PC-9 (cell line): ENCODE data around the gene EEF1A1. TPM values are rescaled to one million over a fixed set of nuclear protein-coding genes. Genes with fewer than 3 reads are reported as not detected.
"Not testable (repeated sequence)": the region's sequence is repeated elsewhere in the genome, so short reads cannot be mapped to it uniquely, and the experiment has no call there.

Experiments used
- BruUV-seq: library from RNA; stranded (reverse); fragments of 400-500 nt; replicated peaks from 2 replicates; lab custom pipeline; 2021; lab: Mats Ljungman, UMichigan
- CTCF ChIA-PET: fragments of 300-600 bp; sonication (Branson Sonifier 250); formaldehyde crosslinking; loops from one replicate; lab custom pipeline; 2022; ENCODE audit warnings: antibody characterized with exemption; lab: Charles Lee
- POLR2A ChIA-PET: fragments of 300-600 bp; sonication (Branson Sonifier 250); formaldehyde crosslinking; loops from one replicate; lab custom pipeline; 2022; ENCODE audit warnings: antibody characterized with exemption; ENCODE audit not compliant: unreplicated experiment; lab: Charles Lee
- DNase-seq, 2 experiments: peaks; one replicate each; pipeline versions ENCODE4 v3.0.0 to v3.0.0-alpha.2; 2015 to 2022; ENCODE audit warnings: mixed read lengths in 1 of 2
- H2AFZ ChIP-seq: fragments of 200-600 bp; sonication (generic); 2 replicates; pipeline ENCODE4 v1.8.1; 2017; ENCODE audit warnings: antibody characterized with exemption
- H3F3A ChIP-seq: fragments of 200-600 bp; sonication (generic); 2 replicates; pipeline ENCODE4 v1.8.1; 2017; ENCODE audit warnings: antibody characterized with exemption, mild to moderate bottlenecking, low read depth; ENCODE audit not compliant: insufficient read depth
- H3K27ac ChIP-seq: fragments of 200-600 bp; sonication (generic); 2 replicates; pipeline ENCODE4 v1.6.1; 2016; ENCODE audit warnings: mixed run types
- H3K27me3 ChIP-seq: fragments of 200-600 bp; sonication (generic); 2 replicates; pipeline ENCODE4 v1.6.1; 2016; ENCODE audit warnings: low read depth, mixed run types; ENCODE audit not compliant: insufficient read depth
- H3K36me3 ChIP-seq: fragments of 200-600 bp; sonication (generic); 2 replicates; pipeline ENCODE4 v1.6.1; 2016; ENCODE audit warnings: low read depth, mixed run types
- H3K4me1 ChIP-seq: fragments of 200-600 bp; sonication (generic); replicated peaks from 2 replicates; pipeline ENCODE4 v1.6.1; 2016; ENCODE audit warnings: mixed run types; ENCODE audit not compliant: insufficient read depth
- H3K4me2 ChIP-seq: fragments of 200-600 bp; sonication (generic); 2 replicates; pipeline ENCODE4 v1.6.1; 2017; ENCODE audit warnings: mixed run types
- H3K4me3 ChIP-seq: fragments of 200-600 bp; sonication (generic); 2 replicates; pipeline ENCODE4 v1.6.1; 2016; ENCODE audit warnings: mixed run types
- H3K79me2 ChIP-seq: fragments of 200-600 bp; sonication (generic); 2 replicates; pipeline ENCODE4 v1.6.1; 2017; ENCODE audit warnings: low read depth, mixed run types
- H3K9me2 ChIP-seq: fragments of 200-600 bp; sonication (generic); 2 replicates; pipeline ENCODE4 v1.8.1; 2017; ENCODE audit warnings: mild to moderate bottlenecking; ENCODE audit not compliant: insufficient read depth
- H3K9me3 ChIP-seq: fragments of 200-600 bp; sonication (generic); 2 replicates; pipeline ENCODE4 v1.8.1; 2016; ENCODE audit warnings: low read depth; ENCODE audit not compliant: insufficient read depth
- H4K20me1 ChIP-seq: fragments of 200-600 bp; sonication (generic); 2 replicates; pipeline ENCODE4 v1.8.1; 2017; ENCODE audit not compliant: insufficient read depth
- CTCF ChIP-seq: fragments of 200-600 bp; sonication (generic); conservative IDR thresholded peaks from 2 replicates; pipeline ENCODE4 v1.6.1; 2017; ENCODE audit warnings: mixed run types, antibody characterized with exemption, mild to moderate bottlenecking, moderate library complexity
- EZH2 ChIP-seq: fragments of 200-600 bp; sonication (generic); IDR thresholded peaks from 2 replicates; pipeline ENCODE4 v1.8.0; 2017; ENCODE audit warnings: antibody characterized with exemption, low read depth
- intact Hi-C: fragments of 100-400 bp; cut with micrococcal nuclease; formaldehyde crosslinking; loops from one replicate; pipeline ENCODE4 v1.10.0; 2022; ENCODE audit not compliant: unreplicated experiment
- total RNA-seq: library from RNA; stranded (reverse); gene quantifications from 2 replicates; pipeline ENCODE4 v1.2.3, GENCODE V29; 2021

Gene EEF1A1
- total RNA-seq, 1 experiment from 2014 or later, result 10,581 TPM

GRCh38 chr6:73509851-73510250, 11.0 kb downstream of the EEF1A1 start:
- Histone ChIP-seq H3K27me3 (no peaks in the 10 kb centered on the region), H3K27ac (no peak overlapping the region), H3K36me3 (0 out of 2 replicates have a peak, but pooled peaks cover 2% of the 10 kb centered on the region), H3K9me3 (no peaks in the 10 kb centered on the region; the same call in 1 of the 2 replicates), H4K20me1 (peaks cover 14% of the 10 kb centered on the region), H3K9me2 (no peaks in the 10 kb centered on the region), H3K4me3 (no peak overlapping the region), H3K79me2 (no peaks in the 10 kb centered on the region), H2AFZ (no peak overlapping the region), H3F3A (peaks cover 37% of the 10 kb centered on the region), H3K4me1 (no peaks in the 10 kb centered on the region), H3K4me2 (no peak overlapping the region)
- intact Hi-C loops, result loop anchor here (5.0 kb wide), 1 partner anchor 48 kb away; the partner anchor contains the start of gene MTO1
- TF ChIP-seq EZH2, result no peak
- no peak for TF ChIP-seq CTCF
- DNase-seq, result no peak
- ChIA-PET CTCF (no interaction called here), POLR2A (no interaction called here)
- BruUV-seq, result no TSS peak

GRCh38 chr6:73508776-73509175, 12.1 kb downstream of the EEF1A1 start:
- CTCF ChIA-PET, result no interaction called here
- H3K79me2 ChIP-seq, result no peaks in the 10 kb centered on the region
- H3K27me3 ChIP-seq, result no peaks in the 10 kb centered on the region
- intact Hi-C loops, result loop anchor here (5.0 kb wide), 1 partner anchor 46 kb away; the partner anchor contains the start of gene MTO1
- no peak overlapping the region for H3K4me2 ChIP-seq
- DNase-seq, result no peak
- no peaks in the 10 kb centered on the region for H3K4me1 ChIP-seq
- TF ChIP-seq CTCF, result no peak
- no peak for TF ChIP-seq EZH2
- H3K9me3 ChIP-seq, result no peaks in the 10 kb centered on the region; the same call in 1 of the 2 replicates
- peaks cover 27% of the 10 kb centered on the region for H3F3A ChIP-seq
- POLR2A ChIA-PET, result no interaction called here
- no peak overlapping the region for H2AFZ ChIP-seq
- H3K36me3 ChIP-seq, result no peaks in the 10 kb centered on the region
- no peaks in the 10 kb centered on the region for H3K9me2 ChIP-seq
- no TSS peak for BruUV-seq
- H3K4me3 ChIP-seq, result no peak overlapping the region
- H4K20me1 ChIP-seq, result peaks cover 8% of the 10 kb centered on the region; the same call in 1 of the 2 replicates
- H3K27ac ChIP-seq, result no peak overlapping the region

GRCh38 chr6:73506246-73506645, 14.6 kb downstream of the EEF1A1 start:
- Histone ChIP-seq H3K9me3 (no peaks in the 10 kb centered on the region; the same call in 1 of the 2 replicates), H4K20me1 (no peaks in the 10 kb centered on the region), H2AFZ (no peak overlapping the region), H3K4me1 (no peaks in the 10 kb centered on the region), H3K4me2 (no peak overlapping the region), H3K4me3 (no peak overlapping the region), H3K27ac (no peak overlapping the region), H3K79me2 (no peaks in the 10 kb centered on the region), H3F3A (peaks cover 18% of the 10 kb centered on the region; the same call in 1 of the 2 replicates), H3K9me2 (no peaks in the 10 kb centered on the region), H3K36me3 (no peaks in the 10 kb centered on the region; the same call in 1 of the 2 replicates), H3K27me3 (no peaks in the 10 kb centered on the region)
- DNase-seq, result no peak
- no peak for TF ChIP-seq CTCF
- no peak for TF ChIP-seq EZH2
- intact Hi-C loops, result loop anchor here (5.0 kb wide), 1 partner anchor 44 kb away; the partner anchor contains the start of gene MTO1
- BruUV-seq, result no TSS peak
- ChIA-PET POLR2A (no interaction called here), CTCF (no interaction called here)

GRCh38 chr6:73505705-73506104, 15.1 kb downstream of the EEF1A1 start:
- BruUV-seq, H2AFZ ChIP-seq, CTCF ChIA-PET, H3K27ac ChIP-seq, H3K4me3 ChIP-seq, H3K9me2 ChIP-seq, H3K4me2 ChIP-seq, H3K36me3 ChIP-seq, H3K27me3 ChIP-seq, H4K20me1 ChIP-seq, H3K4me1 ChIP-seq, POLR2A ChIA-PET, H3K9me3 ChIP-seq, H3K79me2 ChIP-seq: not testable (repeated sequence)
- intact Hi-C loops, result loop anchor here (5.0 kb wide), 1 partner anchor 43 kb away; the partner anchor contains the start of gene MTO1
- peaks cover 18% of the 10 kb centered on the region; the same call in 1 of the 2 replicates for H3F3A ChIP-seq
- DNase-seq, result peak in 1 of 2 experiments; percentile 65
